ENCODE results near the gene SRD5A1.

The SRD5A1 gene

GRCh38 chr5:6713274-6714225, 80.3 kb downstream of the SRD5A1 start, which contains the start of gene TENT4A:
TENT4A (plus strand) TSS chr5:6713432; CDS start chr5:6713984, 552 bp downstream.
- DNase-seq (ENCODE audit: low read depth) = no peak

GRCh38 chr5:6714226-6715041, 81.2 kb downstream of the SRD5A1 start:
- DNase-seq (ENCODE audit: low read depth) = peak; percentile 10

- no peak for DNase-seq (ENCODE audit: low read depth)
These were observed 82.0 kb downstream of the SRD5A1 start for GRCh38 chr5:6715271-6715670.

GRCh38 chr5:6715758-6716628, 82.8 kb downstream of the SRD5A1 start:
- no peak for DNase-seq (ENCODE audit: low read depth)

- DNase-seq (ENCODE audit: low read depth) = no peak
These were observed 83.4 kb downstream of the SRD5A1 start for GRCh38 chr5:6716629-6717149.

GRCh38 chr5:6717247-6717646, 84.0 kb downstream of the SRD5A1 start:
- no peak for DNase-seq (ENCODE audit: low read depth)

- no peak for DNase-seq (ENCODE audit: low read depth)
These were observed 84.4 kb downstream of the SRD5A1 start for GRCh38 chr5:6717687-6718086.

GRCh38 chr5:6718161-6718681, 85.0 kb downstream of the SRD5A1 start:
- DNase-seq (ENCODE audit: low read depth) = no peak

GRCh38 chr5:6718718-6719117, 85.5 kb downstream of the SRD5A1 start:
- no peak for DNase-seq (ENCODE audit: low read depth)

GRCh38 chr5:6719417-6719816, 86.2 kb downstream of the SRD5A1 start:
- DNase-seq (ENCODE audit: low read depth) = no peak

GRCh38 chr5:6719896-6720560, 86.8 kb downstream of the SRD5A1 start:
- no peak for DNase-seq (ENCODE audit: low read depth)

GRCh38 chr5:6720561-6720921, 87.3 kb downstream of the SRD5A1 start:
- DNase-seq (ENCODE audit: low read depth) = no peak

- DNase-seq (ENCODE audit: low read depth) = no peak
These were observed 88.2 kb downstream of the SRD5A1 start for GRCh38 chr5:6721442-6721841.

GRCh38 chr5:6722015-6722414, 88.8 kb downstream of the SRD5A1 start:
- DNase-seq (ENCODE audit: low read depth) = no peak

GRCh38 chr5:6723122-6723815, 90.0 kb downstream of the SRD5A1 start:
- DNase-seq (ENCODE audit: low read depth) = no peak

- no peak for DNase-seq (ENCODE audit: low read depth)
These were observed 90.6 kb downstream of the SRD5A1 start for GRCh38 chr5:6723816-6724300.
